Heart right ventricle (tissue), 16 donors: ENCODE measurements around the gene MUSK. TPM values are rescaled to one million over a fixed set of nuclear protein-coding genes. Genes with fewer than 3 reads are reported as not detected.

ENCODE experiments used
- ATAC-seq, 8 donors: fragments of 200-7000 bp; cut with Tn5 transposase; one replicate each; pipeline ENCODE4 v1.9.1; 2020; ENCODE audit warnings: mild to moderate bottlenecking in 8 of 8, moderate library complexity in 8 of 8, moderate number of reproducible peaks in 1 of 8
- DNase-seq, 2 donors: peaks; one replicate each; pipeline ENCODE4 v3.0.0-alpha.2; 2020
- H3K27ac ChIP-seq, 10 donors: fragments of 200-600 bp; sonication (generic) in 2 of 10; one replicate each; pipeline versions ENCODE4 v1.5.0 to v1.8.0; 2020 to 2022; ENCODE audit warnings: mild to moderate bottlenecking in 3 of 10
- H3K27me3 ChIP-seq, 7 donors: fragments of 200-600 bp; one replicate each; pipeline ENCODE4 v1.8.0; 2021 to 2022; ENCODE audit warnings: mild to moderate bottlenecking in 2 of 7
- H3K36me3 ChIP-seq, 9 donors: fragments of 200-600 bp; sonication (generic) in 1 of 9; one replicate each; pipeline versions ENCODE4 v1.5.0 to v1.8.0; 2020 to 2022; ENCODE audit warnings: mild to moderate bottlenecking in 2 of 9
- H3K4me1 ChIP-seq, 9 donors: fragments of 200-600 bp; sonication (generic) in 1 of 9; one replicate each; pipeline versions ENCODE4 v1.5.0 to v1.8.0; 2020 to 2022; ENCODE audit warnings: mild to moderate bottlenecking in 4 of 9
- H3K4me3 ChIP-seq, 10 donors: fragments of 200-600 bp; sonication (generic) in 2 of 10; one replicate each; pipeline versions ENCODE4 v1.5.0 to v1.8.0; 2020 to 2022; ENCODE audit warnings: mild to moderate bottlenecking in 7 of 10, moderate library complexity in 2 of 10
- H3K9me3 ChIP-seq, 11 donors: fragments of 200-600 bp in 10 of 11; sonication (generic) in 2 of 11; one replicate each; pipeline versions ENCODE4 v1.5.0 to v1.8.0; 2013 to 2022; ENCODE audit warnings: mild to moderate bottlenecking in 2 of 11, control low read depth in 1 of 11, moderate library complexity in 1 of 11
- WGBS, 2 donors: extraction: QIAGEN DNeasy Blood & Tissue Kit; methylation state at CpG; one replicate each; pipeline ENCODE4 v1.1.7; 2013; ENCODE audit warnings: inconsistent platforms in 1 of 2; 5-methylcytosine and 5-hydroxymethylcytosine counted together
- intact Hi-C, 10 donors: fragments of 100-400 bp; cut with DNase I; formaldehyde crosslinking; loops; one replicate each; pipeline versions ENCODE4 v1.11.1 to v1.14.2; 2022
- polyA plus RNA-seq, 2 donors: library from polyadenylated mRNA; stranded (reverse); fragments of 200-250 nt; gene quantifications; one replicate each; pipeline ENCODE4 v1.2.3, GENCODE V29; 2013
- total RNA-seq, 10 donors: library from RNA; stranded (reverse); fragmentation: NEBNext Ultra II Directional in 3 of 10; extraction: Animal tissue kit (Norgen Biotek cat#: 25700) in 3 of 10; gene quantifications; one replicate each; pipeline versions ENCODE4 v1.2.1 to v1.2.4, GENCODE V29; 2021 to 2023
- TF ChIP-seq, protein P1 (sequence below), 9 donors: fragments of 200-600 bp; sonication (generic) in 2 of 9; IDR thresholded peaks; one replicate each; pipeline versions ENCODE4 v1.5.0 to v1.8.0; 2021 to 2022; ENCODE audit warnings: antibody characterized with exemption in 9 of 9, mild to moderate bottlenecking in 5 of 9, moderate library complexity in 1 of 9
- donor health status: Arrhythmogenic right ventricular cardiomyopathy.
- donor health status: ischemic (EF 13 %, LVEDD 7.1; RV severe dilation, severe dysfunction).
- donor health status: healthy with polysubstance abuse.
- donor health status: DM: no; HTN: yes; CAD: no.
- donor health status: DM: no; HTN: no; CAD: no.
- donor health status: ischemic (EF 25% LVEDD 6.9; RV normal size, moderate dysfunction).
- donor health status: ischemic (EF 25% LVEDD 5.7; RV mildly dilated, moderate dysfunction).
- donor health status: healthy.
- donor health status: DM: yes; HTN: yes; CAD: no.
- donor health status: Ischemic cardiomyopathy.
- donor health status: ischemic (EF 35%, LVEDD 5.7; RV mildly dilated, moderate dysfunction).
- donor health status: nonischemic (EF 11% LVEDD 7.7; RV severe dilation, severe dysfunction).
- donor health status: DM: yes; HTN: yes; CAD: no.
- donor health status: PGD.
- donor health status: ischemic (EF 29% LVEDD 5.4; RV normal size, mild dysfunction).
- donor health status: nonischemic (EF 23%, LVEDD 6.1; RV moderate dilation, normal function).

MUSK gene
- total and polyA plus RNA-seq, 12 donors, result 0.04 to 2.2 (median 1.2) TPM

DNA sequence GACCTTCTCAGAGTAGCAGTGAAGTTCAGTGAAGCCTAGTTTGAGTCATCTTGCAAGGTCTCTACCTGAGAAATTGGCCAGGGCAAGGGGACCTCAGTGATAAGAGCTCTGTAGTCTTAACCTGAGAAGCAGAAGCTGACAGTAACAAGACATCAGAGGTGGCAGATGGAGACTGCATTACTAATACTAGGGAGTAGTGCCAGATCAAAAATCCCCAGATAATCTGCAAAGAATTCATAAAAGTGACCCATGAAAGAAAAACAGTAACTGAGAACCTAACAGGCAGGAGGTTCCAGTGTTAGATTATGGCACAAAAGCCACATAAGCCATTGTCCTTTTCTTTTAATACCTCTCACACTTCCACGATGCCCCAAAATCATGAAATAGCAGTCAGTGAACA lies 175.5 kb downstream of the MUSK start:
- no peak for DNase-seq
- ATAC-seq, result no peak
- WGBS, 2 donors, result 80 to 92% methylated on average over 1 of the region's 1 CpG
- Histone ChIP-seq H3K4me1 (peaks cover 0 to 5% (median 0%) of the 10 kb centered on the region in 9 donors), H3K9me3 (peaks cover 0 to 4% (median 0%) of the 10 kb centered on the region in 11 donors), H3K27me3 (no peaks in the 10 kb centered on the region), H3K27ac (no peak overlapping the region), H3K4me3 (no peak overlapping the region), H3K36me3 (no peaks in the 10 kb centered on the region)
- intact Hi-C loops, result no loop called here
- TF ChIP-seq, protein P1, sequence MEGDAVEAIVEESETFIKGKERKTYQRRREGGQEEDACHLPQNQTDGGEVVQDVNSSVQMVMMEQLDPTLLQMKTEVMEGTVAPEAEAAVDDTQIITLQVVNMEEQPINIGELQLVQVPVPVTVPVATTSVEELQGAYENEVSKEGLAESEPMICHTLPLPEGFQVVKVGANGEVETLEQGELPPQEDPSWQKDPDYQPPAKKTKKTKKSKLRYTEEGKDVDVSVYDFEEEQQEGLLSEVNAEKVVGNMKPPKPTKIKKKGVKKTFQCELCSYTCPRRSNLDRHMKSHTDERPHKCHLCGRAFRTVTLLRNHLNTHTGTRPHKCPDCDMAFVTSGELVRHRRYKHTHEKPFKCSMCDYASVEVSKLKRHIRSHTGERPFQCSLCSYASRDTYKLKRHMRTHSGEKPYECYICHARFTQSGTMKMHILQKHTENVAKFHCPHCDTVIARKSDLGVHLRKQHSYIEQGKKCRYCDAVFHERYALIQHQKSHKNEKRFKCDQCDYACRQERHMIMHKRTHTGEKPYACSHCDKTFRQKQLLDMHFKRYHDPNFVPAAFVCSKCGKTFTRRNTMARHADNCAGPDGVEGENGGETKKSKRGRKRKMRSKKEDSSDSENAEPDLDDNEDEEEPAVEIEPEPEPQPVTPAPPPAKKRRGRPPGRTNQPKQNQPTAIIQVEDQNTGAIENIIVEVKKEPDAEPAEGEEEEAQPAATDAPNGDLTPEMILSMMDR (IDR thresholded peaks at IDR 0.05), result no peak

DNA sequence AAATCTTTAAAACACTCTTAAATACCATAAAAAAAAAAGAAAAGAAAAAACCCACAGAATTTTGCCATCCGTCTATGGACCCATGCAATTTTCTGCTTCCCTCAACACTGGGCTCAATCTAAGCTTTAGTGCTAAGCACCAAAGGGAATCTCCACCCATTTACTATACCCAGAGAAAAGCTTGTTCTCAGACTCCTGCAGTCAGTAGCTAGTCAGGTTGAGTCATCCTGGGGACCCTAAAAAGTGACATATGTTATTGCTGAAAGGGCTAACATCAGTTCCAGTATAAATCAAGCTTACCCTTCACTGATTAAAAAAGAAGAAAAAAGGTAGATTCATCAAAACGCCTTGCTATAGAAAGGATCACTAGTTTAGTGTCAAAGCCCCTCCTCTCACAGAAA lies 177.6 kb downstream of the MUSK start:
- TF ChIP-seq, protein P1 (IDR thresholded peaks at IDR 0.05), result no peak
- Histone ChIP-seq H3K4me3 (no peak overlapping the region), H3K36me3 (no peaks in the 10 kb centered on the region), H3K27ac (no peak overlapping the region), H3K27me3 (no peaks in the 10 kb centered on the region), H3K4me1 (peaks cover 0 to 5% (median 0%) of the 10 kb centered on the region in 9 donors), H3K9me3 (peaks cover 0 to 2% (median 0%) of the 10 kb centered on the region in 11 donors)
- ATAC-seq (no peak), DNase-seq (no peak)
- 85 to 91% methylated on average over 2 of the region's 2 CpGs for WGBS, 2 donors
- intact Hi-C loops, result no loop called here

DNA sequence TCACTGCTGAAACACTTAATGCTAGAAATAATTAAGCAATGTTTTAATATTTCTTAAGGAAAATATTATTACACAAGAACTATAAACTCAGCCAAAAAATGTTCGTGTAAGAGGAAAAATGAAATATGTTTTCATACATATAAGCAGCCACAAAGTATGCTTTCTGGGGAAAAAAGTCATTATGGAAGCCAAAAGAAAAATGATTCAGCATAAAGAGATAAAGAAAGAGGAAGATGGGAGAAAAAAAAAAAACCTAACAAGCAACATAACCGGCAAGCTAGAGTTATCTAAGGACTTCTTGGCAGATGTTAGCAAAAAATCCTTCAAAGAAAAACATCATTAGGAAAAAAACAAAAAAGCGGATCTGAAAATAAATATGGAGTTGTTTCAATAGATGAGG lies 179.1 kb downstream of the MUSK start:
- H3K4me3 ChIP-seq, result no peak overlapping the region
- H3K4me1 ChIP-seq, result peaks cover 0 to 5% (median 0%) of the 10 kb centered on the region in 9 donors
- DNase-seq, result no peak
- H3K36me3 ChIP-seq, result no peaks in the 10 kb centered on the region
- 40 to 60% methylated on average over 3 of the region's 3 CpGs for WGBS, 2 donors
- H3K27ac ChIP-seq, result peak overlapping the region in 3 of 10 donors; percentile 0 to 6 (median 4)
- no peaks in the 10 kb centered on the region for H3K9me3 ChIP-seq
- peak in 1 of 8 donors; percentile 34 for ATAC-seq
- intact Hi-C loops, result no loop called here
- TF ChIP-seq, protein P1 (IDR thresholded peaks at IDR 0.05), result no peak
- H3K27me3 ChIP-seq, result no peaks in the 10 kb centered on the region

DNA sequence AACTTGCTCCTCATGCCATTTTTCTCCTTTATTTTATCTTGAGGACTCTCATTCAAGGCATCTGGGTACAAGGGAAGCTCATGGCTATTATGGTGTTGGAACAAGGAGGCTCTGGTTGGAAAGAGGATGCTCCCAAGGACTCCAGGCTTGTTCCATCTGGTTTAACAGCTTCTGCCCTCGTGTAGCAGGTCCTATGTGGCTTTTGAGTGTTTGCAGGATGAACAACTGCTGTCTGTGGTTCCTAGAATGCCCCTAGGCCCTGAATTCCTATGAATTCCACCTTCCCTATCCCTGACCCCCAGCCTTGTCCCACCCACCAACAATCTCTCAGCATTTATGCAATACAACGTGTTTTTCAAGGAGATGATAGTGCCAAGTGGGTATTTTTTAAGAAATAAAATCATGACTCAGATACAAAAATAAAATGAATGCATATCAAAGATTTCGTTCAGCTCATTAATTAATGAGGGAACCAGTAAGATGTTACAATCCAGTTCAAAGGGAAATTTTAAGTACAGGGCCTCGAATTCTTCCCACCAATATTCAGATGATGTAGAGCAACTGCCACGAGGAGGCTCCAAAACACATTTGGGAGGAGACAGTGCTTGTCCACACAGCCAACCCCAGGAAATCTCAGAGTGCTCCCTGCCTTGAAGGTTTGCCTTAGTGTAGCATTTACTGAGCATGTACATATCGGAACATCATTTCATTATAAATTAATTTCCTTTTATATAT lies 182.0 kb downstream of the MUSK start:
- no peak overlapping the region for H3K27ac ChIP-seq
- TF ChIP-seq, protein P1 (IDR thresholded peaks at IDR 0.05), result no peak
- H3K4me1 ChIP-seq, result peaks cover 0 to 5% (median 0%) of the 10 kb centered on the region in 9 donors
- H3K36me3 ChIP-seq, result no peaks in the 10 kb centered on the region
- peaks cover 0 to 23% (median 3%) of the 10 kb centered on the region in 11 donors for H3K9me3 ChIP-seq
- intact Hi-C loops, result no loop called here
- DNase-seq, result no peak
- no peak overlapping the region for H3K4me3 ChIP-seq
- 77 to 84% methylated on average over 6 of the region's 6 CpGs for WGBS, 2 donors
- ATAC-seq, result no peak
- no peaks in the 10 kb centered on the region for H3K27me3 ChIP-seq

Other genes with a start within 250 kb of the MUSK start
- gene SVEP1, start 89.0 kb upstream of the MUSK start, total RNA-seq, result 10 to 100 TPM in 2 of 10 donors, 1 to 10 TPM in 8; 3.7 to 16.4 (median 7.2) TPM
- under 1 TPM; 0.66 to 0.83 TPM for gene SVEP1, start 89.0 kb upstream of the MUSK start, polyA plus RNA-seq